CD8-positive, alpha-beta memory T cell (primary cell): ENCODE data around the gene GPR176. TPM values are rescaled to one million over a fixed set of nuclear protein-coding genes. Genes with fewer than 3 reads are reported as not detected.
"Not testable (repeated sequence)": the region's sequence is repeated elsewhere in the genome, so short reads cannot be mapped to it uniquely, and the experiment has no call there.

Source experiments
- CTCF ChIA-PET: fragments of 350-600 bp; sonication (Branson Sonifier 250); formaldehyde crosslinking; loops from one replicate; lab custom pipeline; 2021; ENCODE audit warnings: antibody characterized with exemption; lab: Charles Lee
- POLR2A ChIA-PET: fragments of 350-600 bp; sonication (Branson Sonifier 250); formaldehyde crosslinking; loops from one replicate; lab custom pipeline; 2021; ENCODE audit warnings: antibody characterized with exemption; lab: Charles Lee
- DNase-seq, 5 donors: peaks; one replicate each; pipeline versions ENCODE4 v3.0.0 to v3.0.0-alpha.2; 2020 to 2022; ENCODE audit warnings: mixed read lengths in 1 of 5
- H3K27ac ChIP-seq: one replicate; pipeline ENCODE4 v1.7.0; 2013; ENCODE audit warnings: low read depth, mild to moderate bottlenecking, low read length, moderate library complexity
- H3K27me3 ChIP-seq: 2 replicates; pipeline ENCODE4 v1.7.0; 2013; ENCODE audit warnings: low read length, mild to moderate bottlenecking; ENCODE audit not compliant: insufficient read depth, poor library complexity, severe bottlenecking
- H3K36me3 ChIP-seq: 2 replicates; pipeline ENCODE4 v1.7.0; 2013; ENCODE audit warnings: mild to moderate bottlenecking, low read length, moderate library complexity; ENCODE audit not compliant: insufficient read depth
- H3K4me1 ChIP-seq: 2 replicates; pipeline ENCODE4 v1.7.0; 2013; ENCODE audit warnings: mild to moderate bottlenecking, low read length, moderate library complexity; ENCODE audit not compliant: insufficient read depth
- H3K4me3 ChIP-seq: 2 replicates; pipeline ENCODE4 v1.7.0; 2013; ENCODE audit warnings: mild to moderate bottlenecking, low read length
- H3K9me3 ChIP-seq: 2 replicates; pipeline ENCODE4 v1.7.0; 2013; ENCODE audit warnings: mild to moderate bottlenecking, low read length
- H3K27ac Mint-ChIP-seq, 8 donors: one replicate each; pipeline ENCODE4 v1.8.0; 2020 to 2021; ENCODE audit warnings: mixed read lengths in 8 of 8, mild to moderate bottlenecking in 6 of 8, inconsistent platforms in 3 of 8, moderate library complexity in 3 of 8
- H3K27me3 Mint-ChIP-seq, 2 donors: one replicate each; pipeline ENCODE4 v1.8.0; 2020 to 2021; ENCODE audit warnings: mixed read lengths in 2 of 2, mild to moderate bottlenecking in 1 of 2, moderate library complexity in 1 of 2
- H3K36me3 Mint-ChIP-seq, 3 donors: one replicate each; pipeline ENCODE4 v1.8.0; 2020 to 2021; ENCODE audit warnings: mixed read lengths in 3 of 3, inconsistent platforms in 1 of 3, mild to moderate bottlenecking in 1 of 3
- H3K4me1 Mint-ChIP-seq, 3 donors: one replicate each; pipeline ENCODE4 v1.8.0; 2020 to 2021; ENCODE audit warnings: mixed read lengths in 3 of 3, inconsistent platforms in 1 of 3, mild to moderate bottlenecking in 1 of 3
- H3K4me3 Mint-ChIP-seq, 7 donors: one replicate each; pipeline ENCODE4 v1.8.0; 2020 to 2021; ENCODE audit warnings: mixed read lengths in 7 of 7, mild to moderate bottlenecking in 6 of 7, moderate library complexity in 4 of 7, inconsistent platforms in 2 of 7
- H3K9me3 Mint-ChIP-seq, 5 donors: one replicate each; pipeline ENCODE4 v1.8.0; 2020 to 2022; ENCODE audit warnings: mixed read lengths in 5 of 5, mild to moderate bottlenecking in 3 of 5, moderate library complexity in 2 of 5, inconsistent platforms in 1 of 5
- polyA plus RNA-seq: library from polyadenylated mRNA; unstranded; fragments of 300-500 nt; fragmentation: Illumina TruSeq; gene quantifications from one replicate; pipeline ENCODE4 v1.2.3, GENCODE V29; 2021
- total RNA-seq, 2 experiments: library from RNA; stranded (reverse); gene quantifications; one replicate each; pipeline ENCODE4 v1.2.3, GENCODE V29; 2021

GPR176 gene
- total and polyA plus RNA-seq, 3 experiments from 2014 or later: 0.20 TPM; not detected in 2

- Mint-ChIP-seq H3K27ac (no peak overlapping the region), H3K4me1 (no peaks in the 10 kb centered on the region), H3K4me3 (no peak overlapping the region), H3K9me3 (no peaks in the 10 kb centered on the region), H3K36me3 (no peaks in the 10 kb centered on the region), H3K27me3 (peaks cover 4 to 19% of the 10 kb centered on the region in 2 donors)
- no peak for DNase-seq
- Histone ChIP-seq H3K36me3 (no peaks in the 10 kb centered on the region), H3K9me3 (no peaks in the 10 kb centered on the region), H3K4me3 (no peak overlapping the region), H3K27me3 (no peaks in the 10 kb centered on the region), H3K4me1 (no peaks in the 10 kb centered on the region), H3K27ac (no peak overlapping the region)
- POLR2A ChIA-PET: no interaction called here
- CTCF ChIA-PET: no interaction called here
These were observed 105.6 kb downstream of the GPR176 start for GRCh38 chr15:39814489-39814888.

DNA sequence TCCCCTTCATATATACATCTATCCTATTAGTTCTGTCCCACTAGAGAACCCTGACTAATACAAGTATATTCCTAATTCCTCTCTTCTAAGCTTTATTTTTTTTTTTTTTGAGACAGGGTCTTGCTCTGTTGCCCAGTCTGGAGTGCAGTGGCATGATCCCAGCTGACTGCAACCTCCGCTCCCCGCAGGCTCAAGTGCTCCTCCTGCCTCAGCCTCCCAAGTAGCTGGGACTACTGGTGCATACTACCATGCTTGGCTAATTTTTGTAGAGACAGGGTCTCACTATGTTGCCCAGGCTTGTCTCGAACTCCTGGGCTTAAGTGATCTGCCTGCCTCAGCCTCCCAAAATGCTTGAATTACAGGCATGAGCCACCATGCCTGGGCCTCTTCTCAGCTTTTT is 107.4 kb downstream of the GPR176 start:
- H3K4me1 Mint-ChIP-seq, H3K27ac ChIP-seq, H3K9me3 Mint-ChIP-seq, H3K27me3 ChIP-seq, H3K36me3 ChIP-seq, H3K9me3 ChIP-seq, H3K27ac Mint-ChIP-seq, H3K4me1 ChIP-seq, H3K4me3 Mint-ChIP-seq, H3K4me3 ChIP-seq, CTCF ChIA-PET, DNase-seq, H3K36me3 Mint-ChIP-seq: not testable (repeated sequence)
- peaks cover 6 to 35% of the 10 kb centered on the region in 2 donors for H3K27me3 Mint-ChIP-seq
- POLR2A ChIA-PET: interaction anchor here (0.6 kb wide), 1 partner anchor 20 kb away, joined by 7 read pairs; no protein-coding TSS in a partner anchor

GRCh38 chr15:39808909-39809308 is 111.2 kb downstream of the GPR176 start:
- CTCF ChIA-PET: no interaction called here

GRCh38 chr15:39807791-39808190 is 112.3 kb downstream of the GPR176 start:
- H3K4me1 Mint-ChIP-seq: no peaks in the 10 kb centered on the region
- no peak overlapping the region for H3K4me3 ChIP-seq
- CTCF ChIA-PET: no interaction called here
- peaks cover 14 to 61% of the 10 kb centered on the region in 2 donors for H3K27me3 Mint-ChIP-seq
- H3K4me3 Mint-ChIP-seq: no peak overlapping the region
- H3K27ac Mint-ChIP-seq: no peak overlapping the region
- H3K9me3 ChIP-seq: no peaks in the 10 kb centered on the region
- no peak for DNase-seq
- POLR2A ChIA-PET: no interaction called here
- H3K9me3 Mint-ChIP-seq: no peaks in the 10 kb centered on the region
- no peak overlapping the region for H3K27ac ChIP-seq
- H3K27me3 ChIP-seq: no peaks in the 10 kb centered on the region
- no peaks in the 10 kb centered on the region for H3K4me1 ChIP-seq
- H3K36me3 ChIP-seq: no peaks in the 10 kb centered on the region
- peaks cover 0 to 3% (median 0%) of the 10 kb centered on the region in 3 donors for H3K36me3 Mint-ChIP-seq

More at GRCh38 chr15:39808909-39809308, 111.2 kb downstream of the GPR176 start:
- no peak for DNase-seq
- no peak overlapping the region for H3K27ac Mint-ChIP-seq
- no peaks in the 10 kb centered on the region for H3K9me3 Mint-ChIP-seq
- Histone ChIP-seq H3K4me3 (no peak overlapping the region), H3K9me3 (no peaks in the 10 kb centered on the region), H3K27ac (no peak overlapping the region), H3K36me3 (no peaks in the 10 kb centered on the region), H3K4me1 (no peaks in the 10 kb centered on the region), H3K27me3 (no peaks in the 10 kb centered on the region)
- H3K36me3 Mint-ChIP-seq: peaks cover 0 to 3% (median 0%) of the 10 kb centered on the region in 3 donors
- POLR2A ChIA-PET: no interaction called here
- H3K4me1 Mint-ChIP-seq: no peaks in the 10 kb centered on the region
- peaks cover 11 to 53% of the 10 kb centered on the region in 2 donors for H3K27me3 Mint-ChIP-seq
- no peak overlapping the region for H3K4me3 Mint-ChIP-seq

DNA sequence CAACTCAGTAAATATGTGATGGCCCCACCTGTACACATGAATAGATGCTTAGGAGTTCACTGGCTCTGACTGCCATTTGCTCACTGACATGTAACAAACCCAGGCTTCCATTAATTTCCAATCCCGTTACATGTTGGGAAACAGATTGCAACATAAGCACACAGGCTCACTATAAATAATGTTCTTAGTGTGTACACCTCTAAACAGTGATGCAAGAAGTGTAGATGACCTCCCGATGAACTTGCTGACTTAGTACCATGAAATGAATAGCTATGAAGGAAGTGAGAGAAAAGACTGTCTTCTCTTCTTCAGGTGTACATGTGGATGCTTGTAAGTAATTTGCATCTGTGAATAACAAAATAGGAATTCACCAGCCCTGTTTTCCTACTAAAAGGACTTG is 116.0 kb downstream of the GPR176 start:
- CTCF ChIA-PET: no interaction called here
- peaks cover 14 to 79% of the 10 kb centered on the region in 2 donors for H3K27me3 Mint-ChIP-seq

DNA sequence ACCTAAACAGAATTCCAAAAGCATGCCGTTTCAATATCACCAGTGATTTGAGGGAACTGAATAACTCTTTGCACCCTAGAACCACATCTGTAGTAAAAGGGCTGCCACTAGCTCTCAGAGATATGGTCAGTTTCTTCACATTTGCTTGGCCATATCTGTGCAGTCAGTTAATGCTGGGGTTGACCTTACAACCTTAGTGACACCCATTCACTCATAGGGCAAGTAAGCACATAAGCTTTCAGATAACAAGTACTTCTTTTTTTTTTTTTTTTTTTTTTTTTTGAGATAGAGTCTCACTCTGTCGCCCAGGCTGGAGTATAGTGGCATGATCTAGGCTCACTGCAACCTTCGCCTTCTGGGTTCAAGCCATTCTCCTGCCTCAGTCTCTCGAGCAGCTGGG is 117.0 kb downstream of the GPR176 start:
- Histone ChIP-seq H3K4me3 (no peak overlapping the region), H3K4me1 (no peaks in the 10 kb centered on the region), H3K27me3 (no peaks in the 10 kb centered on the region), H3K36me3 (no peaks in the 10 kb centered on the region), H3K27ac (no peak overlapping the region), H3K9me3 (no peaks in the 10 kb centered on the region)
- Mint-ChIP-seq H3K27ac (no peak overlapping the region), H3K27me3 (peaks cover 18 to 80% of the 10 kb centered on the region in 2 donors), H3K4me1 (no peaks in the 10 kb centered on the region), H3K9me3 (no peaks in the 10 kb centered on the region), H3K36me3 (peaks cover 0 to 2% (median 1%) of the 10 kb centered on the region in 3 donors), H3K4me3 (no peak overlapping the region)
- CTCF ChIA-PET: no interaction called here
- DNase-seq: no peak
- POLR2A ChIA-PET: no interaction called here

More for the DNA sequence above, 116.0 kb downstream of the GPR176 start:
- Histone ChIP-seq H3K27me3 (no peaks in the 10 kb centered on the region), H3K4me1 (no peaks in the 10 kb centered on the region), H3K36me3 (no peaks in the 10 kb centered on the region), H3K9me3 (no peaks in the 10 kb centered on the region), H3K27ac (no peak overlapping the region), H3K4me3 (no peak overlapping the region)
- Mint-ChIP-seq H3K4me3 (no peak overlapping the region), H3K4me1 (no peaks in the 10 kb centered on the region), H3K36me3 (peaks cover 0 to 3% (median 0%) of the 10 kb centered on the region in 3 donors), H3K27ac (no peak overlapping the region), H3K9me3 (no peaks in the 10 kb centered on the region)
- POLR2A ChIA-PET: no interaction called here
- no peak for DNase-seq

DNA sequence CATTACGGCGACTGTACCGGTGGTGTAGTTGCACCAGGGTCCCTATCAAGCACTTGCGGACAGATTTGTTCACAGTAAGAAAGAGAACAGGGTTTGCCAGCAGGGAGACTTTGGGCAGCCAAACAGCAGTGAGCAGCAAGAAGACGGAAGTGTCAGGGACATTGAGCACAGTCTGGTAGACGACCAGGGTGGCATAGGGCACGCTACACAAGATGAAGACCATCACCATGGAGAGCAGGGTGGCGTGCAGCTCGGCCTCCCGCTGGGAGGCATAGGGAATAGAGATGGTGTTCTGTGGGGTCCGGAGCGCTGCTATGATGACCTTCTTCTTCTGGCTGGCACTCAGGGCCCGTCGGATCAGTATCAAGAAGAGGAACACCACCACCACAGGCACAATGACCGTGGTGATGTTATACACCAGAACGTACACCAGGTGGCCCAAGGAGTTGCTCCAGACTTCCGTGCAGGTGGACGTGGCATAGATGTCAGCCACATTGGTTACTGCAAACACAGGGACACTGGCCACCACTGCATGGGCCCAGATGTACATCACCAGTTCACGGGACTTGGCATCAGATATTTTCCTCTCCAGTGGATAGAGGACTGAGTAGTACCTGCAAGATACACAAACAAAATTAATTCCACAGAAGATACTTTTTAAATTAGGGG is 118.3 kb downstream of the GPR176 start:
- H3K27ac Mint-ChIP-seq: no peak overlapping the region
- no peak overlapping the region for H3K4me3 Mint-ChIP-seq
- no peak for DNase-seq
- peaks cover 23 to 81% of the 10 kb centered on the region in 2 donors for H3K27me3 Mint-ChIP-seq
- H3K9me3 Mint-ChIP-seq: no peaks in the 10 kb centered on the region
- H3K36me3 Mint-ChIP-seq: peaks cover 0 to 1% (median 0%) of the 10 kb centered on the region in 3 donors
- H3K9me3 ChIP-seq: no peaks in the 10 kb centered on the region
- H3K27me3 ChIP-seq: no peaks in the 10 kb centered on the region
- no peaks in the 10 kb centered on the region for H3K4me1 Mint-ChIP-seq
- CTCF ChIA-PET: no interaction called here
- no peak overlapping the region for H3K27ac ChIP-seq
- POLR2A ChIA-PET: no interaction called here
- H3K4me3 ChIP-seq: no peak overlapping the region
- H3K36me3 ChIP-seq: no peaks in the 10 kb centered on the region
- no peaks in the 10 kb centered on the region for H3K4me1 ChIP-seq

- H3K27me3 Mint-ChIP-seq: peaks cover 31 to 82% of the 10 kb centered on the region in 2 donors
- POLR2A ChIA-PET: no interaction called here
These were observed 120.5 kb downstream of the GPR176 start for GRCh38 chr15:39799552-39800011.

More at GRCh38 chr15:39799552-39800011, 120.5 kb downstream of the GPR176 start:
- DNase-seq: no peak
- Histone ChIP-seq H3K36me3 (no peaks in the 10 kb centered on the region), H3K9me3 (no peaks in the 10 kb centered on the region), H3K27me3 (no peaks in the 10 kb centered on the region), H3K27ac (no peak overlapping the region), H3K4me1 (no peaks in the 10 kb centered on the region), H3K4me3 (no peak overlapping the region)
- Mint-ChIP-seq H3K4me1 (no peaks in the 10 kb centered on the region), H3K27ac (no peak overlapping the region), H3K36me3 (peaks cover 0 to 1% (median 0%) of the 10 kb centered on the region in 3 donors), H3K9me3 (no peaks in the 10 kb centered on the region), H3K4me3 (no peak overlapping the region)
- CTCF ChIA-PET: interaction anchor here (1.2 to 1.5 kb wide), 2 partner anchors 12 kb away, joined by 3 read pairs; no protein-coding TSS in a partner anchor
